Peyer's patch (tissue), 4 donors: ENCODE results near the gene CPNE8. TPM values are rescaled to one million over a fixed set of nuclear protein-coding genes. Genes with fewer than 3 reads are reported as not detected.

Experiments
- DNase-seq, 3 donors: peaks; one replicate each; pipeline ENCODE4 v3.0.0-alpha.2; 2017 to 2019
- H3K27ac ChIP-seq, 4 donors: fragments of 200-600 bp; sonication (generic); one replicate each; pipeline ENCODE4 v1.5.1; 2016 to 2019
- H3K27me3 ChIP-seq, 2 donors: fragments of 200-600 bp; sonication (generic); one replicate each; pipeline ENCODE4 v1.5.1; 2019
- H3K36me3 ChIP-seq, 3 donors: fragments of 200-600 bp; sonication (generic); one replicate each; pipeline ENCODE4 v1.5.1; 2016 to 2019
- H3K4me1 ChIP-seq, 4 donors: fragments of 200-600 bp; sonication (generic); one replicate each; pipeline ENCODE4 v1.5.1; 2016 to 2019
- H3K4me3 ChIP-seq, 4 donors: fragments of 200-600 bp; sonication (generic); 1 replicate in 3 of 4; 2 replicates in 1 of 4; pipeline ENCODE4 v1.5.1; 2016 to 2019; ENCODE audit warnings: mild to moderate bottlenecking in 1 of 4
- H3K9me3 ChIP-seq, 4 donors: fragments of 200-600 bp; sonication (generic); one replicate each; pipeline ENCODE4 v1.5.1; 2016 to 2019; ENCODE audit warnings: mild to moderate bottlenecking in 1 of 4
- POLR2A ChIP-seq, 2 donors: fragments of 450-650 bp; IDR thresholded peaks; one replicate each; pipeline ENCODE4 v1.5.1; 2017; ENCODE audit warnings: antibody characterized with exemption in 2 of 2, mild to moderate bottlenecking in 2 of 2, moderate library complexity in 2 of 2
- total RNA-seq, 4 donors: library from RNA; depleted of rRNA; stranded (reverse); fragments of >200 nt; gene quantifications; one replicate each; pipeline ENCODE4 v1.1.0, GENCODE V29; 2016
- TF ChIP-seq, protein P1 (sequence below), 6 experiments: fragments of 450-650 bp in 4 of 6; fragments of 200-600 bp in 2 of 6; sonication (generic) in 1 of 6; IDR thresholded peaks; one replicate each; pipeline ENCODE4 v1.5.1; 2017 to 2019; ENCODE audit warnings: antibody characterized with exemption in 6 of 6, mild to moderate bottlenecking in 3 of 6, moderate library complexity in 1 of 6

CPNE8 gene
- total RNA-seq, 4 donors from 2014 or later: 4.4 to 23.1 (median 8.0) TPM

DNA sequence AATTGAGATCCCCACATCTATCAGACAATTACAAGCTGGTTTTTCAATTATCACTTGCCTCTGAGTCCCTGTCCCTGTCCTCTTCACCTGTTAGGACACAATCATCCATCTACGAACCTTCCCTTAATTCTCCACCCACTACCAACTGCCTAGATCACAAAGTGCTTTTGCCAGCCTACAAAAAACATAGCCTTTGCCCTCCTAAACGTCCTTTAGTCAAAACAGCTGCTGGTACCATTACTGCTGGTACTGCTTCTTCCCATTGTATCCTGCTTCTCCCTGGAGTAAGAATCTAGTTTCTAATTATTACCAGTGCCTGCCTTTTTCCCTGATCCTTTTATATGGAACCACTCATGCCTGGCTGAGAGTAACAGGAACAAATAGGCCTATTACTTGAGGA is 82.1 kb downstream of the CPNE8 start:
- Histone ChIP-seq H3K27ac (no peak overlapping the region), H3K4me3 (no peak overlapping the region), H3K27me3 (no peaks in the 10 kb centered on the region), H3K36me3 (no peaks in the 10 kb centered on the region), H3K4me1 (no peaks in the 10 kb centered on the region), H3K9me3 (no peaks in the 10 kb centered on the region)
- TF ChIP-seq, protein P1, sequence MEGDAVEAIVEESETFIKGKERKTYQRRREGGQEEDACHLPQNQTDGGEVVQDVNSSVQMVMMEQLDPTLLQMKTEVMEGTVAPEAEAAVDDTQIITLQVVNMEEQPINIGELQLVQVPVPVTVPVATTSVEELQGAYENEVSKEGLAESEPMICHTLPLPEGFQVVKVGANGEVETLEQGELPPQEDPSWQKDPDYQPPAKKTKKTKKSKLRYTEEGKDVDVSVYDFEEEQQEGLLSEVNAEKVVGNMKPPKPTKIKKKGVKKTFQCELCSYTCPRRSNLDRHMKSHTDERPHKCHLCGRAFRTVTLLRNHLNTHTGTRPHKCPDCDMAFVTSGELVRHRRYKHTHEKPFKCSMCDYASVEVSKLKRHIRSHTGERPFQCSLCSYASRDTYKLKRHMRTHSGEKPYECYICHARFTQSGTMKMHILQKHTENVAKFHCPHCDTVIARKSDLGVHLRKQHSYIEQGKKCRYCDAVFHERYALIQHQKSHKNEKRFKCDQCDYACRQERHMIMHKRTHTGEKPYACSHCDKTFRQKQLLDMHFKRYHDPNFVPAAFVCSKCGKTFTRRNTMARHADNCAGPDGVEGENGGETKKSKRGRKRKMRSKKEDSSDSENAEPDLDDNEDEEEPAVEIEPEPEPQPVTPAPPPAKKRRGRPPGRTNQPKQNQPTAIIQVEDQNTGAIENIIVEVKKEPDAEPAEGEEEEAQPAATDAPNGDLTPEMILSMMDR (IDR thresholded peaks at IDR 0.05): no peak
- TF ChIP-seq POLR2A (IDR thresholded peaks at IDR 0.05): no peak
- DNase-seq: no peak

DNA sequence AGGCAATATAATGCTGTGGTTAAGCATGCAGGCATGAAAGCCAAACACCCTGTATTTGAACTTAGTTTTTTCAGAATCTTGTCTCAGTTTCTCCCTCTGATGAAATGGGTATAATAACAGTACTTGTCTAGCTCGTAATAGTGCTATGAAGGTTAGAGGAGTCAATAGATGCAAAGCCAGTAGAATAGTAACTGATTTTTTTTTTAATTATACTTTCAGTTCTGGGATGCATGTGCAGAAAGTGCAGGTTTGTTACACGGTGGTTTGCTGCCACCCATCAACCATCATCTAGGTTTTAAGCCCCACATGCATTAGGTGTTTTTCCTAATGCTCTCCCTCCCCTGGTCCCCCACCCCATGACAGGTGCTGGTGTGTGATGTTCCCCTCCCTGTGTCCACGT is 87.4 kb downstream of the CPNE8 start:
- Histone ChIP-seq H3K9me3 (no peaks in the 10 kb centered on the region), H3K27me3 (no peaks in the 10 kb centered on the region), H3K27ac (no peak overlapping the region), H3K4me1 (no peaks in the 10 kb centered on the region), H3K4me3 (no peak overlapping the region), H3K36me3 (no peaks in the 10 kb centered on the region)
- DNase-seq: no peak
- TF ChIP-seq, protein P1 (IDR thresholded peaks at IDR 0.05): no peak
- TF ChIP-seq POLR2A (IDR thresholded peaks at IDR 0.05): no peak

DNA sequence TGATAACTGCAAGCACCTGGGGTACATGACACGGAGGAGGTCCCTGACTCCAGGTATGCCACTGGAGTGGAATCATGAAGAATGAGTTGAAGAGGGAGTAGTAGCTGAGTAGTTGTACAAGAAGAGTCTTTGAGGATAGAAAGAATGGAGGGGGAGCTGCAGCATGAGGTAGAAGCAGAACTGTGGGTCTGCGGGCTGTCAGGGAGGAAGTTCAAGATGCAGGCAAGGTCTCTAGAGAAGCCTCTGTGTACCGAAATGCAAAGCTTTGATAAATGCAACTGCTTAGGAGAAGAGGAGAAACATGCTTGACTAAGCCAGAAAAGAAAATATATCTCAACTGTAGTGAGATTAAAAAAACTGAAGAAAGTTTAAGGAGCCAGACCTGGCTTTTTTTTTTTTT is 91.5 kb downstream of the CPNE8 start:
- Histone ChIP-seq H3K27ac (no peak overlapping the region), H3K4me1 (no peaks in the 10 kb centered on the region), H3K9me3 (peaks cover 0 to 4% (median 0%) of the 10 kb centered on the region in 4 donors), H3K4me3 (no peak overlapping the region), H3K36me3 (no peaks in the 10 kb centered on the region), H3K27me3 (no peaks in the 10 kb centered on the region)
- TF ChIP-seq POLR2A (IDR thresholded peaks at IDR 0.05): no peak
- TF ChIP-seq, protein P1 (IDR thresholded peaks at IDR 0.05): no peak
- no peak for DNase-seq

DNA sequence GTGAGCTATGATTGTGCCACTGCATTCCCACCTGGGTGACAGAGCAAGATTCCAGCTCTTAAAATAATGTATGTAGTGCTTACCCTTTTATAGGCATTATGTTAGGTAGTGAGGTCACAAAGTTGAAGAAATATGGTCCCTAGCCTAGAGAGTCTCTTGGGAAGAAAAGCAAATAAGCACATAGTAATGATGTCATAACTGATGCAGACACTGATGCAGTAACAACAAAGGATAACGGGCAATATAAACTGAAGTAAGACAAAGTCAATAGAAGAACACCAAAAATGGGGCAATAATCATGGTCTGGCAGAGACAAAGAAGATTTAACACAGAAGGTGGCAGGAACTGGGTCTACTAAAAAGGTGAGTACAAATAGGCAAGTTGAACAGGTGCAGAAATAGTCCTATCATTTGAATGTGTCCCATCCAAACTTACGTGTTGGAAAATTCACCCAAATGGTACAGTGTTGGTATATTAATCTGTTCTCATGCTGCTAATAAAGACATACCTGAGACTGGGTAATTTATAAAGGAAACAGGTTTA is 93.5 kb downstream of the CPNE8 start:
- H3K27me3 ChIP-seq: no peaks in the 10 kb centered on the region
- no peak overlapping the region for H3K27ac ChIP-seq
- no peak for DNase-seq
- no peak overlapping the region for H3K4me3 ChIP-seq
- no peak for TF ChIP-seq POLR2A (IDR thresholded peaks at IDR 0.05)
- TF ChIP-seq, protein P1 (IDR thresholded peaks at IDR 0.05): no peak
- peaks cover 0 to 4% (median 0%) of the 10 kb centered on the region in 4 donors for H3K9me3 ChIP-seq
- H3K36me3 ChIP-seq: no peaks in the 10 kb centered on the region
- H3K4me1 ChIP-seq: no peaks in the 10 kb centered on the region

DNA sequence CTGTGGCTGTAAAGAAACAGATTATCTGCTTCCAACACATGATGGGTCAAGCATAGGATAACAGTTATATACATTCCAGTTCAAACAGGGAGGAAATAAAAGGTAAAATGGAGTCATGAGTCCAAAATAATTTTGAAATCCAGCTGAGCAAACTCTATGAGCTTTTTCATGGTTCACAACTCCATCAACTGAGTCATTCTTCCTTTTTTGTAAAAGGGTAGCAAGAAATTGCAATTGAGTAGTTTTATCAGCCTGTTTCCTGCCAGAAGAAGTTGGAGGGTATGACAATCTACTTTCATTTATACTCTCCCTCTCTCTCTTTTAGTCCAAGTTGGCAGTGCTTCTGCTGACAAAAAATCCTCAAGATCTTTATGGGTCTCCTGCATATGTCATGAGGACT is 95.6 kb downstream of the CPNE8 start:
- H3K36me3 ChIP-seq: no peaks in the 10 kb centered on the region
- H3K4me1 ChIP-seq: no peaks in the 10 kb centered on the region
- no peak overlapping the region for H3K27ac ChIP-seq
- DNase-seq: no peak
- TF ChIP-seq, protein P1 (IDR thresholded peaks at IDR 0.05): no peak
- no peak for TF ChIP-seq POLR2A (IDR thresholded peaks at IDR 0.05)
- peaks cover 0 to 4% (median 0%) of the 10 kb centered on the region in 4 donors for H3K9me3 ChIP-seq
- no peaks in the 10 kb centered on the region for H3K27me3 ChIP-seq
- no peak overlapping the region for H3K4me3 ChIP-seq

DNA sequence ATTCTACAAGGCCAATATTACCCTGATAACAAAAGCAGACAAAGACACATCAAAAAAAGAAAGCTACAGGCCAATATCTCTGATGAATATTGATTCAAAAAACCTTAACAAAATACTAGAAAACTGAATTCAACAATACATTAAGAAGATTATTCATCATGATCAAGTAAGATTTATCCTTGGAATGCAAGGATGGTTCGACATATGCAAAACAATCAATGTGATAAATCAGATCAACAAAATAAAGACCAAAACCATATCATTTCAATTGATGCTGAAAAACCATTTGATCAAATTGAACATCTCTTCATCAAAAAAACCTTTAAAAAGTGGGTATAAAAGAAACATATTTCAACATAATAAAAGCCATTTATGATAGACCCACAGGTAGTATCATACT is 117.3 kb downstream of the CPNE8 start:
- Histone ChIP-seq H3K4me1 (no peaks in the 10 kb centered on the region), H3K27me3 (no peaks in the 10 kb centered on the region), H3K9me3 (peaks cover 0 to 4% (median 0%) of the 10 kb centered on the region in 4 donors), H3K27ac (no peak overlapping the region), H3K4me3 (no peak overlapping the region), H3K36me3 (no peaks in the 10 kb centered on the region)
- TF ChIP-seq, protein P1 (IDR thresholded peaks at IDR 0.05): no peak
- TF ChIP-seq POLR2A (IDR thresholded peaks at IDR 0.05): no peak
- no peak for DNase-seq
